ENCODE data around the gene DHRS4.

The DHRS4 gene

DNA sequence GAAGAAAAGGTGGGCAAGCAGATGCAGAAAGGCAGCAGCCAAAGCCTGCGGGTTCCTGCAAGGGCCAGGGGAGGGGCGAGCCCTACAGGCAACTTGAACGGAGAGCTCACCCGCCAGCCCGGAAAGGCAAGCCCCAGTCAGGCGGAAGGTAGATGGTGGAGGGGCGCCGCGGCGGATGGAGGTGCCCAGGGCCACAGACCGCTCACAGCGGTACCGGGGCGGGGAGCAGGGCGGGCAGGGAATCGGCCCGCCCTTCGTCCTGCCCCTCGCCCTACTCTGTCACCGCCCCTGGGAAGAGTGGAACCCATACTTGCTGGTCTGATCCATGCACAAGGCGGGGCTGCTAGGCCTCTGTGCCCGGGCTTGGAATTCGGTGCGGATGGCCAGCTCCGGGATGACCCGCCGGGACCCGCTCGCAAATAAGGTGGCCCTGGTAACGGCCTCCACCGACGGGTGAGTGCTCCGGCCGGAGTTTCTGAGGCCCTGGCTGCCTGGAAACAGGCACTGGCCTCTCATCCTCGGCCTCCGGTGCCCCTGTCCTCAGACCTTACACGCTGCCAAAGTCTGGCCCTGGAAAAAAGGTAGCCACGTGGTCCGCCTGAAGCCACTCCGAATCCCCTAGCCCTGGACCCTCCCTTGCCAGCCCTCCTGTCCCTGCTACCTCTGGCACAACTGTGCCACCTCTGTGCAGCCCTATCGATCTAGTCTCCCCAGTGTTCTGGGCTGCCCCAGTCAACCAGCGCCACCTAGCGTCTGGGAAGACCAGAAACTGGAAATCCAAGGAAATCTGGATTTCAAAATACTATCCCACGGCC is at the start of gene DHRS4:
DHRS4 (plus strand) TSS at position 307 of the 815 bp plus-strand sequence; CDS start at position 326, 19 bp downstream.
- H3K9me3 ChIP-seq (ENCODE audit: insufficient read depth, low read length) = no peaks in the 10 kb centered on the region; the same call in 1 of the 2 replicates
- H3K4me2 ChIP-seq (ENCODE audit: low read length) = peak within 1 kb of the TSS; percentile 73
- H3K79me2 ChIP-seq (ENCODE audit: low read length) = peaks cover 10% of the 10 kb centered on the region
- no peaks in the 10 kb centered on the region for H4K20me1 ChIP-seq (ENCODE audit: insufficient read depth, low read length)
- no peaks in the 10 kb centered on the region for H3K27me3 ChIP-seq (ENCODE audit: low read depth, low read length)
- H3K36me3 ChIP-seq (replicated peaks; ENCODE audit: low read depth, low read length) = no peaks in the 10 kb centered on the region
- peak within 1 kb of the TSS; percentile 87 for H3K4me3 ChIP-seq (ENCODE audit: low read length)
- H3K27ac ChIP-seq (ENCODE audit: low read length) = peak within 1 kb of the TSS; percentile 45
- peaks cover 8% of the 10 kb centered on the region for H3K4me1 ChIP-seq (ENCODE audit: low read length)
- peak within 1 kb of the TSS; percentile 84 for H3K9ac ChIP-seq (ENCODE audit: low read length)
- TF ChIP-seq EZH2phosphoT487 (IDR thresholded peaks at IDR 0.05; ENCODE audit: low read depth) = no peak
- TF ChIP-seq, protein P1, sequence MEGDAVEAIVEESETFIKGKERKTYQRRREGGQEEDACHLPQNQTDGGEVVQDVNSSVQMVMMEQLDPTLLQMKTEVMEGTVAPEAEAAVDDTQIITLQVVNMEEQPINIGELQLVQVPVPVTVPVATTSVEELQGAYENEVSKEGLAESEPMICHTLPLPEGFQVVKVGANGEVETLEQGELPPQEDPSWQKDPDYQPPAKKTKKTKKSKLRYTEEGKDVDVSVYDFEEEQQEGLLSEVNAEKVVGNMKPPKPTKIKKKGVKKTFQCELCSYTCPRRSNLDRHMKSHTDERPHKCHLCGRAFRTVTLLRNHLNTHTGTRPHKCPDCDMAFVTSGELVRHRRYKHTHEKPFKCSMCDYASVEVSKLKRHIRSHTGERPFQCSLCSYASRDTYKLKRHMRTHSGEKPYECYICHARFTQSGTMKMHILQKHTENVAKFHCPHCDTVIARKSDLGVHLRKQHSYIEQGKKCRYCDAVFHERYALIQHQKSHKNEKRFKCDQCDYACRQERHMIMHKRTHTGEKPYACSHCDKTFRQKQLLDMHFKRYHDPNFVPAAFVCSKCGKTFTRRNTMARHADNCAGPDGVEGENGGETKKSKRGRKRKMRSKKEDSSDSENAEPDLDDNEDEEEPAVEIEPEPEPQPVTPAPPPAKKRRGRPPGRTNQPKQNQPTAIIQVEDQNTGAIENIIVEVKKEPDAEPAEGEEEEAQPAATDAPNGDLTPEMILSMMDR (IDR thresholded peaks at IDR 0.05; ENCODE audit: low read depth, low read length) = peak; percentile 92
- peak within 1 kb of the TSS; percentile 78 for H2AFZ ChIP-seq (ENCODE audit: low read depth, low read length)

DNA sequence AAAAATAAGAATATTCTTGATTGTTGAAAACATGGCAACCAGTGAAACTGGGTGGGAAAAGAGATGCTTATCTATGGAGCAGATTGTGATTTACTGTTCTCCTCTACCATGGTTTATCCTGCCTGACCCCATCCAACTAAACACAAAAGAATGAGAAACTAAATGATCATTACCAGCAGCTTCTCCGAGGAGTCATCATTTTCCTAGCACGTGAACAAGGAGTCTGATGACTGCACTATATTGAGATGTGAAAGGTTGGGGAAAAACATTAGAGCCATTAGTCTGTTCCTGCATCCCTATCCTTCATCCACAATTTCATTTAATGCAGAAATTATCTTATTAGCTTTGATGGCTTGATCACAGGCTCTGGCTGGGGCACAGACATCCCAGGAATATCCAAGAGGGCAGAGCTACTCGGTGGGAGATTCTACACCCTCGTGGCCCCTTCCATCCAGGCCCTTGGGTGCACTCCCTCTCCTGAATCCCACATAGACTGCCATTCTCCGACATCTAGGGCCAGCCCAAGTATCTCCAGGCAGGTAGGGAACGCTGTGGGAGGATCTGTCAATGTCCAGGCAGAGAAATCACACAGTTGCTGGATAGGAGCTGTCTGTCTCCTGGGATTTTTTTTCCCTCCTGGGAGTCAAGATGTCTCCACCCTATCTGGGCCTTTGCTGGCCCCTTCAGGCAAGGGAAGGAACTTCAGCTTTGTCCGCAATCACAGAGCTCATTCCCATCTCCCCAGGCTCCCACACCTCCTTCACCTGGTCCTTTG is 43.3 kb upstream of the DHRS4 start:
- no peak overlapping the region for H2AFZ ChIP-seq (ENCODE audit: low read depth, low read length)
- no peak overlapping the region for H3K9ac ChIP-seq (ENCODE audit: low read length)
- no peaks in the 10 kb centered on the region for H4K20me1 ChIP-seq (ENCODE audit: insufficient read depth, low read length)
- H3K4me1 ChIP-seq (ENCODE audit: low read length) = 0 out of 2 replicates have a peak, but pooled peaks cover 2% of the 10 kb centered on the region
- H3K27ac ChIP-seq (ENCODE audit: low read length) = no peak overlapping the region
- H3K36me3 ChIP-seq (replicated peaks; ENCODE audit: low read depth, low read length) = no peaks in the 10 kb centered on the region
- no peaks in the 10 kb centered on the region for H3K79me2 ChIP-seq (ENCODE audit: low read length)
- H3K27me3 ChIP-seq (ENCODE audit: low read depth, low read length) = peaks cover 16% of the 10 kb centered on the region
- no peak overlapping the region for H3K4me3 ChIP-seq (ENCODE audit: low read length)
- no peaks in the 10 kb centered on the region for H3K9me3 ChIP-seq (ENCODE audit: insufficient read depth, low read length)
- no peak overlapping the region for H3K4me2 ChIP-seq (ENCODE audit: low read length)
- TF ChIP-seq, protein P1 (IDR thresholded peaks at IDR 0.05; ENCODE audit: low read depth, low read length) = peak; percentile 57
- no peak for TF ChIP-seq EZH2phosphoT487 (IDR thresholded peaks at IDR 0.05; ENCODE audit: low read depth)

DNA sequence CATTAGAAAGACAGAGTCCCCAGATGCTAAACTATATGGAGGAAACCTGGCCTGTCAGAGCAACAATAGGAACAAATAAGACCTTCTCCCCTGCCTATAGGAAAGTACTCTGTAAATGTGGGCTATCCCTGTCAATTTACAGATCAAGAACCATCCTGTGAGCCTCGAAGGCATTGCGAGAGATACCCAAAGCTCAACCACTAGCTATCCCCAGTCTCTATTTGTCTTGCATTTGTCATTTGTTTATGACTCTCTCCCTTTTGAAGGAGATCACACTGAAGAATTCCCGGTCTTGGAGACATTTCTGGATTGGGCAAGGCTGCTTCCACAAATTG is 42.7 kb upstream of the DHRS4 start:
- Histone ChIP-seq H3K4me1 (ENCODE audit: low read length) (0 out of 2 replicates have a peak, but pooled peaks cover 2% of the 10 kb centered on the region), H3K9me3 (ENCODE audit: insufficient read depth, low read length) (no peaks in the 10 kb centered on the region), H3K4me2 (ENCODE audit: low read length) (no peak overlapping the region), H3K36me3 (replicated peaks; ENCODE audit: low read depth, low read length) (no peaks in the 10 kb centered on the region), H4K20me1 (ENCODE audit: insufficient read depth, low read length) (no peaks in the 10 kb centered on the region), H3K4me3 (ENCODE audit: low read length) (no peak overlapping the region), H3K79me2 (ENCODE audit: low read length) (no peaks in the 10 kb centered on the region), H2AFZ (ENCODE audit: low read depth, low read length) (no peak overlapping the region), H3K9ac (ENCODE audit: low read length) (no peak overlapping the region), H3K27ac (ENCODE audit: low read length) (no peak overlapping the region), H3K27me3 (ENCODE audit: low read depth, low read length) (peaks cover 11% of the 10 kb centered on the region)
- TF ChIP-seq, protein P1 (IDR thresholded peaks at IDR 0.05; ENCODE audit: low read depth, low read length) = no peak
- TF ChIP-seq EZH2phosphoT487 (IDR thresholded peaks at IDR 0.05; ENCODE audit: low read depth) = no peak

DNA sequence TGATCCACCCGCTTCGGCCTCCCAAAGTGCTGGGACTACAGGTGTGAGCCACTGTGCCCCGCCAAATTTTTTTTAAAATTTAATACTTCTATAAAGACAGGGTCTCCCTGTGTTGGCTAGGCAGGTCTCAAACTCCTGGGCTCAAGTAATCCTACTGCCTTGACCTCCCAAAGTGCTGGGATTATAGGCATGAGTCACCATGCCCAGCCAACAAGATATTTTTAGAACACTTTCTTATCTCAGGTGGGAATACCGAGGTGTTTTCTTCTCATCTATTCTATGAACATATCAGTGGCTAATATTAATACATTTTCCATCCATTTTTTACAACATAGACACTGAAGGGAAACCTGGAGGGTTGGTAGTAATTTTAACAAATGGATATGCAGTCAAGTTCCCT is 38.0 kb upstream of the DHRS4 start:
- no peak overlapping the region for H2AFZ ChIP-seq (ENCODE audit: low read depth, low read length)
- no peak overlapping the region for H3K4me3 ChIP-seq (ENCODE audit: low read length)
- H4K20me1 ChIP-seq (ENCODE audit: insufficient read depth, low read length) = no peaks in the 10 kb centered on the region
- H3K9me3 ChIP-seq (ENCODE audit: insufficient read depth, low read length) = no peaks in the 10 kb centered on the region
- no peak overlapping the region for H3K9ac ChIP-seq (ENCODE audit: low read length)
- H3K4me2 ChIP-seq (ENCODE audit: low read length) = no peak overlapping the region
- no peaks in the 10 kb centered on the region for H3K36me3 ChIP-seq (replicated peaks; ENCODE audit: low read depth, low read length)
- H3K4me1 ChIP-seq (ENCODE audit: low read length) = no peaks in the 10 kb centered on the region
- no peak overlapping the region for H3K27ac ChIP-seq (ENCODE audit: low read length)
- TF ChIP-seq, protein P1 (IDR thresholded peaks at IDR 0.05; ENCODE audit: low read depth, low read length) = no peak
- TF ChIP-seq EZH2phosphoT487 (IDR thresholded peaks at IDR 0.05; ENCODE audit: low read depth) = no peak
- H3K27me3 ChIP-seq (ENCODE audit: low read depth, low read length) = 0 out of 2 replicates have a peak, but pooled peaks cover 3% of the 10 kb centered on the region
- no peaks in the 10 kb centered on the region for H3K79me2 ChIP-seq (ENCODE audit: low read length)
